GM23248 (cell line): ENCODE results near the gene GMNN.
"Not testable (repeated sequence)": the region's sequence is repeated elsewhere in the genome, so short reads cannot be mapped to it uniquely, and the experiment has no call there.

ENCODE experiments used
- EZH2 ChIP-seq: fragments of 200-600 bp; sonication (generic); IDR thresholded peaks from 2 replicates; pipeline ENCODE4 v1.6.1; 2018; ENCODE audit warnings: antibody characterized with exemption, mild to moderate bottlenecking; ENCODE audit not compliant: insufficient read depth, poor library complexity, severe bottlenecking
- EZH2phosphoT487 ChIP-seq: fragments of 200-600 bp; sonication (generic); IDR thresholded peaks from 2 replicates; pipeline ENCODE4 v1.6.1; 2018; ENCODE audit warnings: antibody characterized with exemption, moderate library complexity, mild to moderate bottlenecking, low read depth; ENCODE audit not compliant: insufficient read depth

DNA sequence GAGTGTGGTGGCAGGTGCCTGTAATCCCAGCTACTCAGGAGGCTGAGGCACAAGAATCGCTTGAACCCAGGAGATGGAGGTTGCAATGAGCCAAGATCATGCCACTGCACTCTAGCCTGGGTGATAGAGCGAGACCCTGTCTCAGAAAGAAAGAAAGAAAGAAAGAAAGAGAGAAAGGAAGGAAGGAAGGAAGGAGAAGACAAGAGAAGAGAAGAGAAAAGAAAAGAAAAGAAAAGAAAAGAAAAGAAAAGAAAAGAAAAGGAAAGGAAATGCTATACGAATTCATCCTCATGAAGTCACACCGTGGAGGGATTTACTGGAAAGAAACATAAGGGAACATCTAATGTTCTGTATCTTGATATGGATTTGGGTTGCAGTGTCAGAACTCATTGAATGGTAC lies 40.0 kb upstream of the GMNN start:
- not testable (repeated sequence) for TF ChIP-seq EZH2phosphoT487, EZH2
